PC-9 (cell line): ENCODE measurements around the gene NSMCE1. TPM values are rescaled to one million over a fixed set of nuclear protein-coding genes. Genes with fewer than 3 reads are reported as not detected.

Experiments used
- BruUV-seq: library from RNA; stranded (reverse); fragments of 400-500 nt; replicated peaks from 2 replicates; lab custom pipeline; 2021; lab: Mats Ljungman, UMichigan
- CTCF ChIA-PET: fragments of 300-600 bp; sonication (Branson Sonifier 250); formaldehyde crosslinking; loops from one replicate; lab custom pipeline; 2022; ENCODE audit warnings: antibody characterized with exemption; lab: Charles Lee
- POLR2A ChIA-PET: fragments of 300-600 bp; sonication (Branson Sonifier 250); formaldehyde crosslinking; loops from one replicate; lab custom pipeline; 2022; ENCODE audit warnings: antibody characterized with exemption; ENCODE audit not compliant: unreplicated experiment; lab: Charles Lee
- DNase-seq, 2 experiments: peaks; one replicate each; pipeline versions ENCODE4 v3.0.0 to v3.0.0-alpha.2; 2015 to 2022; ENCODE audit warnings: mixed read lengths in 1 of 2
- H2AFZ ChIP-seq: fragments of 200-600 bp; sonication (generic); 2 replicates; pipeline ENCODE4 v1.8.1; 2017; ENCODE audit warnings: antibody characterized with exemption
- H3F3A ChIP-seq: fragments of 200-600 bp; sonication (generic); 2 replicates; pipeline ENCODE4 v1.8.1; 2017; ENCODE audit warnings: antibody characterized with exemption, mild to moderate bottlenecking, low read depth; ENCODE audit not compliant: insufficient read depth
- H3K27ac ChIP-seq: fragments of 200-600 bp; sonication (generic); 2 replicates; pipeline ENCODE4 v1.6.1; 2016; ENCODE audit warnings: mixed run types
- H3K27me3 ChIP-seq: fragments of 200-600 bp; sonication (generic); 2 replicates; pipeline ENCODE4 v1.6.1; 2016; ENCODE audit warnings: low read depth, mixed run types; ENCODE audit not compliant: insufficient read depth
- H3K36me3 ChIP-seq: fragments of 200-600 bp; sonication (generic); 2 replicates; pipeline ENCODE4 v1.6.1; 2016; ENCODE audit warnings: low read depth, mixed run types
- H3K4me1 ChIP-seq: fragments of 200-600 bp; sonication (generic); replicated peaks from 2 replicates; pipeline ENCODE4 v1.6.1; 2016; ENCODE audit warnings: mixed run types; ENCODE audit not compliant: insufficient read depth
- H3K4me2 ChIP-seq: fragments of 200-600 bp; sonication (generic); 2 replicates; pipeline ENCODE4 v1.6.1; 2017; ENCODE audit warnings: mixed run types
- H3K4me3 ChIP-seq: fragments of 200-600 bp; sonication (generic); 2 replicates; pipeline ENCODE4 v1.6.1; 2016; ENCODE audit warnings: mixed run types
- H3K79me2 ChIP-seq: fragments of 200-600 bp; sonication (generic); 2 replicates; pipeline ENCODE4 v1.6.1; 2017; ENCODE audit warnings: low read depth, mixed run types
- H3K9me2 ChIP-seq: fragments of 200-600 bp; sonication (generic); 2 replicates; pipeline ENCODE4 v1.8.1; 2017; ENCODE audit warnings: mild to moderate bottlenecking; ENCODE audit not compliant: insufficient read depth
- H3K9me3 ChIP-seq: fragments of 200-600 bp; sonication (generic); 2 replicates; pipeline ENCODE4 v1.8.1; 2016; ENCODE audit warnings: low read depth; ENCODE audit not compliant: insufficient read depth
- H4K20me1 ChIP-seq: fragments of 200-600 bp; sonication (generic); 2 replicates; pipeline ENCODE4 v1.8.1; 2017; ENCODE audit not compliant: insufficient read depth
- EZH2 ChIP-seq: fragments of 200-600 bp; sonication (generic); IDR thresholded peaks from 2 replicates; pipeline ENCODE4 v1.8.0; 2017; ENCODE audit warnings: antibody characterized with exemption, low read depth
- intact Hi-C: fragments of 100-400 bp; cut with micrococcal nuclease; formaldehyde crosslinking; loops from one replicate; pipeline ENCODE4 v1.10.0; 2022; ENCODE audit not compliant: unreplicated experiment
- total RNA-seq: library from RNA; stranded (reverse); gene quantifications from 2 replicates; pipeline ENCODE4 v1.2.3, GENCODE V29; 2021
- TF ChIP-seq, protein P1 (sequence below): fragments of 200-600 bp; sonication (generic); conservative IDR thresholded peaks from 2 replicates; pipeline ENCODE4 v1.6.1; 2017; ENCODE audit warnings: mixed run types, antibody characterized with exemption, mild to moderate bottlenecking, moderate library complexity

The NSMCE1 gene
- total RNA-seq, 1 experiment from 2014 or later: 114 TPM

- TF ChIP-seq, protein P1, sequence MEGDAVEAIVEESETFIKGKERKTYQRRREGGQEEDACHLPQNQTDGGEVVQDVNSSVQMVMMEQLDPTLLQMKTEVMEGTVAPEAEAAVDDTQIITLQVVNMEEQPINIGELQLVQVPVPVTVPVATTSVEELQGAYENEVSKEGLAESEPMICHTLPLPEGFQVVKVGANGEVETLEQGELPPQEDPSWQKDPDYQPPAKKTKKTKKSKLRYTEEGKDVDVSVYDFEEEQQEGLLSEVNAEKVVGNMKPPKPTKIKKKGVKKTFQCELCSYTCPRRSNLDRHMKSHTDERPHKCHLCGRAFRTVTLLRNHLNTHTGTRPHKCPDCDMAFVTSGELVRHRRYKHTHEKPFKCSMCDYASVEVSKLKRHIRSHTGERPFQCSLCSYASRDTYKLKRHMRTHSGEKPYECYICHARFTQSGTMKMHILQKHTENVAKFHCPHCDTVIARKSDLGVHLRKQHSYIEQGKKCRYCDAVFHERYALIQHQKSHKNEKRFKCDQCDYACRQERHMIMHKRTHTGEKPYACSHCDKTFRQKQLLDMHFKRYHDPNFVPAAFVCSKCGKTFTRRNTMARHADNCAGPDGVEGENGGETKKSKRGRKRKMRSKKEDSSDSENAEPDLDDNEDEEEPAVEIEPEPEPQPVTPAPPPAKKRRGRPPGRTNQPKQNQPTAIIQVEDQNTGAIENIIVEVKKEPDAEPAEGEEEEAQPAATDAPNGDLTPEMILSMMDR: no peak
- Histone ChIP-seq H3K27me3 (peaks cover 36% of the 10 kb centered on the region), H3K9me3 (no peaks in the 10 kb centered on the region), H3F3A (no peaks in the 10 kb centered on the region), H3K36me3 (no peaks in the 10 kb centered on the region), H4K20me1 (no peaks in the 10 kb centered on the region), H3K4me1 (no peaks in the 10 kb centered on the region), H2AFZ (no peak overlapping the region), H3K27ac (no peak overlapping the region), H3K9me2 (no peaks in the 10 kb centered on the region), H3K79me2 (no peaks in the 10 kb centered on the region), H3K4me2 (no peak overlapping the region), H3K4me3 (no peak overlapping the region)
- POLR2A ChIA-PET: no interaction called here
- CTCF ChIA-PET: no interaction called here
- intact Hi-C loops: no loop called here
- no TSS peak for BruUV-seq
- no peak for DNase-seq
Observed at GRCh38 chr16:27185776-27186130, 82.8 kb downstream of the NSMCE1 start.

DNA sequence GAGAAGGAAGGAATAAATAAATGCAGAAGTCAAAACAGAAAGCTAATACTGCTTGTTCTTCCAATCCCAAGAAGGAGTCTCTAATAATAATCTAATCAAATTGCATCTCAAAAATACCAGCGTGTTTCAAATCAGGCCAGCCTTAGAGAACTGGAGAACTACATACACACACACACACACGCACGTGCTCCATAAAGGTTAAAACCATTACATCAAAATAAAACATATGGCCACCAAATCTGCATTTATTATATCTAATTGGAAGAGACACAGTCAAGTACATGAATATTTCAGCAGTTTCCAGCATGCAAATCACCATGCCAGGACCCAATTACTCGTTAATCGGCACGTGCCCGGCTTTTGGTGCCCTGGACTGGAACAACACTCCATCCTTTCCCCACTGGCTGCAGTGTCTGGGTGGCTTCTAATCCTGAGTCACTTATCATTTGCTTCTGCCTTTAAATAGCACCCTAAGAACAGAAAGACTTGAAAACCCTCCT, 85.6 kb downstream of the NSMCE1 start:
- H3K4me1 ChIP-seq: no peaks in the 10 kb centered on the region
- POLR2A ChIA-PET: no interaction called here
- H3K4me2 ChIP-seq: no peak overlapping the region
- no peak for TF ChIP-seq EZH2
- TF ChIP-seq, protein P1: no peak
- no peak for DNase-seq
- no peak overlapping the region for H3K27ac ChIP-seq
- H3K4me3 ChIP-seq: no peak overlapping the region
- no peak overlapping the region for H2AFZ ChIP-seq
- no peaks in the 10 kb centered on the region for H3K79me2 ChIP-seq
- H3K36me3 ChIP-seq: no peaks in the 10 kb centered on the region
- H4K20me1 ChIP-seq: no peaks in the 10 kb centered on the region
- H3K27me3 ChIP-seq: peaks cover 19% of the 10 kb centered on the region; the same call in 1 of the 2 replicates
- H3K9me3 ChIP-seq: no peaks in the 10 kb centered on the region
- no peaks in the 10 kb centered on the region for H3K9me2 ChIP-seq
- intact Hi-C loops: no loop called here
- CTCF ChIA-PET: no interaction called here
- no TSS peak for BruUV-seq
- H3F3A ChIP-seq: no peaks in the 10 kb centered on the region

- Histone ChIP-seq H3K4me1 (no peaks in the 10 kb centered on the region), H3K27ac (no peak overlapping the region), H3K27me3 (peaks cover 19% of the 10 kb centered on the region; the same call in 1 of the 2 replicates), H3K9me2 (no peaks in the 10 kb centered on the region), H3K4me2 (no peak overlapping the region), H3K9me3 (no peaks in the 10 kb centered on the region), H2AFZ (no peak overlapping the region), H3F3A (no peaks in the 10 kb centered on the region), H3K36me3 (no peaks in the 10 kb centered on the region), H3K79me2 (no peaks in the 10 kb centered on the region), H4K20me1 (no peaks in the 10 kb centered on the region), H3K4me3 (no peak overlapping the region)
- ChIA-PET CTCF (interaction anchor here (0.5 to 1.1 kb wide), 2 partner anchors 185 to 1157 kb away, joined by 3 to 4 read pairs; no protein-coding TSS in a partner anchor), POLR2A (interaction anchor here (0.6 kb wide), 1 partner anchor 70 kb away, joined by 4 read pairs; no protein-coding TSS in a partner anchor)
- BruUV-seq: no TSS peak
- intact Hi-C loops: no loop called here
- no peak for TF ChIP-seq EZH2
- TF ChIP-seq, protein P1: peak; percentile 30; the same call in 1 of the 2 replicates
- DNase-seq: no peak
Observed at GRCh38 chr16:27181019-27181790, 87.4 kb downstream of the NSMCE1 start.
